Left kidney (tissue), 2 donors: Measurements from ENCODE around the gene ASCL2. TPM values are rescaled to one million over a fixed set of nuclear protein-coding genes. Genes with fewer than 3 reads are reported as not detected.
"Not testable (repeated sequence)": the region's sequence is repeated elsewhere in the genome, so short reads cannot be mapped to it uniquely, and the experiment has no call there.

Experiments
- DNase-seq: peaks from one replicate; pipeline ENCODE4 v3.0.0-alpha.2; 2013
- polyA plus RNA-seq: library from polyadenylated mRNA; unstranded; fragments of 120-200 nt; gene quantifications from one replicate; pipeline ENCODE4 v1.2.1, GENCODE V29; 2013; ENCODE audit not compliant: insufficient read length

Gene ASCL2
- polyA plus RNA-seq, 1 donor, result 1.7 TPM

DNA sequence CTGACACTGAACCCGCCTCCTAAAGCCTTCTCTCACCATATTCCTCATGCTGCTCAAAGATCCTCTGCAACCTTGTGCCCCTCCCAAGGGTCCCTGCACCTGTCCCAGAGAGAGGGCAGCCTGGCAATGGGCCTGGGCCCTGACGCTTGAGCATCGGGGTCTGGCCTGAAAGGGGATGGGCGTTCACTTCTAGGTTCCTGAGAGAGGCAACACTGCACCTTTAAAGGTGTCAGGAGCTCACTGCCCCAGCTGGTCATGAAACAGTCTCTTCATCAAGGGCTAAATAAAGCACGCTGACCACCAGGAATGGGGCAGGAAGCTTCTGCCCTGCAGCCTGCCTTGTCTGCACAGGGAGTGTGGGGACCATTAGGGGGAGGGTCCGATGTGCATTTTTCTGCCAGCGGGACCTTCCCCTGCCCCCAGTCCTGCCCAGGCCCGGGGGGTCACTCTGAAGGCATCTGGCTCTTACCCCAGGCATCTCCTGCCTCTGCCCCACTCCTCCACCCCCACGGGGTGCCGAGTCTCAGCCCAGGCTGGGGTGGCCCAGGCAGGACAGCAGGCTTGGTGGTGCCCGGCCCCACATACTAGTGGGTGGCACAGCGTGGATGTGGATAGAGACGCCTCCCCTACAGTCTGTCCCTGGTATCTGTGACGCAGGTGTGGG is 27.9 kb upstream of the ASCL2 start:
- DNase-seq, result no peak

- no peak for DNase-seq
These were observed 27.2 kb upstream of the ASCL2 start for GRCh38 chr11:2297623-2298030.

GRCh38 chr11:2296913-2297622 is 26.7 kb upstream of the ASCL2 start:
- DNase-seq, result no peak

- no peak for DNase-seq
These were observed 25.9 kb upstream of the ASCL2 start for GRCh38 chr11:2295971-2296912.

DNA sequence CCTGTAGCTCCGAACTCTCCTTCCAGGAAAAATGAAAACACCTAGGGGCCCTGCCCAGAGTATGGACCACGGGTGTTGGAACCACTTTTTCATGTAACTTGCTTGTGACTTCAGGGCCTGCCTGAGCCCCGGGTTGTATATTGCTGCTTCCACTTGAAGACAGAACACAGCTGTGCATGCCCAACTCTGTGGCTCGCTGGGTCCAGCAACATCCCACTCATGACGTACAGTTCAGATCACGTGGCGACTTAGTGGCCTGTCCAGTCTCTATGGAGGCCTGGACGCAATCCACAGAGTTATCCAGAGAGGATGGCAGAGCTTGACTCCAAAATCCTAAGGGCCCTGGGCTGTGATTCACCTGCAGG is 24.5 kb upstream of the ASCL2 start:
- no peak for DNase-seq

- no peak for DNase-seq
These were observed 23.9 kb upstream of the ASCL2 start for GRCh38 chr11:2293984-2294925.

GRCh38 chr11:2293531-2293971 is 23.2 kb upstream of the ASCL2 start:
- no peak for DNase-seq

DNA sequence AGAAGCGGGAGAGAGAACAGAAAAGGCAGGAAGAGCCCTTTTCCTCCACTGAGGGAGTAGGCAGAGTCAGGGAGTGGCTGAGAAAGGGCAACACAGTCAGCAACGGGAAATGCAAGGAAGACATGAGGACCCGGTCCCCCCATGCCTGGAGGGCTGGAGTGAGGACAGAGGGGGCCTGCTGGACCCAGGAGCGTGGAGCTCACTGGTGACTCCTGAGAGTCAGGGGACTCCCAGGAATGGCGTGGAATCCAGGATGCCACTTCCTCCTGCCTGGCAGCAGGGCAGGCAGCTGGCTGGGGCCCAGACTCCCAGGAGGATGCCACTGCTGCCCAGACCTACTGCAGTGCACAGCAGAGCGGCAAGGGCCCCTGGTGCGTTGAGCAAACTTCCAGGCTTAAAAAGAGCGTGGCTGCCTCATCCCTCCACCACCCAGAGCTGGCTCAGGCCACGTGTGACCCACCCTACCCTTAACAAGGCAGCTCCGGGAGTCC is 20.0 kb upstream of the ASCL2 start:
- no peak for DNase-seq

GRCh38 chr11:2289859-2290258 is 19.5 kb upstream of the ASCL2 start:
- DNase-seq, result no peak

GRCh38 chr11:2289350-2289749 is 19.0 kb upstream of the ASCL2 start:
- no peak for DNase-seq

GRCh38 chr11:2287091-2287490 is 16.7 kb upstream of the ASCL2 start:
- DNase-seq, result no peak

GRCh38 chr11:2286350-2286749 is 16.0 kb upstream of the ASCL2 start:
- not testable (repeated sequence) for DNase-seq

DNA sequence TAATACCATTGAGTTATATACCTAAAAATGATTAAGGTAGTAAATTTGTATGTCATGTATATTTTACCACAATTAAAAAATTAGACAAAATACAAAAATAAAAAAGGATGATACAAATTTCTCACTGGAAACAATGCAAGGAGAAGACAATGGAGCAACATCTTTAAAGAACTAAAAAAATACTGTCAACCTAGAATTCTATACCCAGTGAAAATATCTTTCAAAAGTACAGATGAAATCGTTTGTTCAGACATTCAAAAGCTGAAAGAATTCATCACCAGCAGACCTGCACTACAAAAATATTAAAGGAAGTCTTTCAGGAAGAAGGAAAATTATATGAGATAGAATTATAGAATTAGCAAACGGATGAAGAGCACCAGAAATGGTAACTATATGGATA is 9.8 kb upstream of the ASCL2 start:
- DNase-seq, result no peak

DNA sequence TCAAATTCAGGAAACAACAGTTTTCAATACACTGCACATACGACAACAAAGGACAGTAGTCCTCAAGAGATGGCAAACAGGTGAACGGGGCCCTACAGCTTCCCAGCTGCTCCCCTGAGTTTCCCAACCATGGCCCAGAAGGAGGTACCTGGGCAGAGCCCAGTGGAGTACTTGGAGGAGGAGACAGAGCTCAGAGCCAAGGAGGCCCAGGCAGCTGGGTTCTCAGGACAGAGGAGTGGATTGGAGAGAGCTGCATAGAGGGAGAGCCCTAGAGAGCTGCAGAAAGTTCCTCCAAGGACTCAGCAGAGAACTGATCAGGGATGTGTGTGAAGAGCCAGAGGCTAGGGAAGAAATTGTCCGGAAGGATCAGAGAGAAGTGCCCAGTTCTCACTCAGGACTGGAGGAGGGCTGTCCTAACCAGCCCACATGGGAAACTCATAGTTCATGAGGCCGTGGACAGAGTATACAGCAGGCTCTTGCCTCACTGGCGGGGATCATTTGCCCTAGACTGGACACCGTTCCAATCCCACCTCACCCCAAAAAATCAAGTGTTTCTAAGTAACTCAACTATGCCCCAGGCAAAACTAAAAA is 7.6 kb upstream of the ASCL2 start:
- DNase-seq, result no peak

DNA sequence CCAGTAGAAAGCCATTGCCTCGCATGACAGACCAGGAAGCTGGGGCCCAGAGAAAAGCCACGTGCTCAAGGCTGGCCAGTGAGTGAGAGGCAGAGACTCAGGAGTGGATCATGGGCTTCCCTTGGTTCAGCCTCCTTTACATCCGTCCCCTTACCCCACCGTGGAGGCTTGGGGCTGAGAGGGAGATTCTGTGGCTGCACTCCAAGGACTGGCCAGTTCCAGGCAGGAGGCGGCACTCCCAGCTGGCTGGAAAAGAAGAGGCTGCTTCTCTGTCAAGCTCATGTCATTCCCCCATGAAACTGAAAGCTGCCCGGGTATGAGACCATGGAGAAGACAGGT is 6.6 kb upstream of the ASCL2 start:
- DNase-seq, result no peak

GRCh38 chr11:2276280-2277007 is 6.1 kb upstream of the ASCL2 start:
- no peak for DNase-seq

- no peak for DNase-seq
These were observed 5.2 kb upstream of the ASCL2 start for GRCh38 chr11:2275334-2276279.

DNA sequence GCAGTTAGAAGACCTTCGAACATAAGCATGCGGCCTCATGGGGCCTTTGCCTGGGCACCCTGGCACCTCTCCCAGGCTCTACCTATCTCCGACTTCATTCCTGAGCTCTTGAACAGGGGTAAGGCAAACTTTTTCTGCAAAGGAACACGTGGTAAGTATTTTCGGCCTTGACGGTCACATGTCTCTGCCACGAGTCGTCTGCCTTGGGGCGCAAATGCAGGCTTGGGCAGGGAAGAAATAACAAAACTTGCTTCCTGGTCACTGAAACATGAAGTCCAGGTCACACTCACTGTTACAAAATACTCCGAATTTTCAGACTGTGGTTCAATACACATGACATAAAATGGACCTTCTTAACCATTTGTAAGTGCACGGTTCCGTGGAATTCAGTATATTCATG is 3.4 kb upstream of the ASCL2 start:
- no peak for DNase-seq

DNA sequence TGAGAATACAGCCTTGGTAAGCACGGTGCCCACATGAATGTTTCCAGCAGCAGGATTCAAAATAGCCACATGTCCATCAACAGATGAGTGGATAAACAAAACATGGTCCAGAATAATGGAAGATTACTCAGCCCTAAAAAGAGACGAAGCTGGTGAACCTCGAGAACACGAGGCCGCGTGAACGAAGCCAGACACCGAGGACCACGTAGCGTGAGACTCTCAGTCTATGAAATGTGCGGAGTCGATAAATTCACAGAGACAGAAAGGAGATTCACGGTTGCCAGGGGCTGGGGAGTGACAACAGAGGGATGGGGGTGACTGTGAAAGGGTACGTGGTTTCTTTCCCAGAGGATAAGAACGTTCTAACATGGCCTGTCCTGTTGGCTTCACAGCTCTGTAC is 2.9 kb upstream of the ASCL2 start:
- no peak for DNase-seq

GRCh38 chr11:2272946-2273280 is 2.5 kb upstream of the ASCL2 start:
- no peak for DNase-seq
